H1 (cell line): ENCODE measurements around the gene COL9A2. TPM values are rescaled to one million over a fixed set of nuclear protein-coding genes. Genes with fewer than 3 reads are reported as not detected.

ENCODE experiments used
- CTBP2 ChIP-seq: IDR thresholded peaks from 2 replicates; pipeline ENCODE4 v1.7.0; 2011; ENCODE audit warnings: borderline replicate concordance, mild to moderate bottlenecking, moderate library complexity, mixed read lengths, low read length; ENCODE audit not compliant: insufficient read depth, insufficient read length
- RNF2 ChIP-seq: fragments of 200-900, 300-1000 bp; sonication (generic); IDR thresholded peaks from 2 replicates; pipeline ENCODE4 v1.7.1; 2016; ENCODE audit warnings: borderline replicate concordance, low read depth, mild to moderate bottlenecking, antibody characterized with exemption, low read length; ENCODE audit not compliant: poor library complexity, severe bottlenecking; ENCODE audit errors: missing control alignments
- polyA plus RNA-seq, 7 experiments: library from polyadenylated mRNA; depleted of rRNA in 3 of 7; stranded (reverse) in 5 of 7; unstranded in 2 of 7; fragments of >200 nt in 5 of 7; fragments of 200-250 nt in 2 of 7; gene quantifications; 1 replicate in 5 of 7; 2 replicates in 1 of 7; 4 replicates in 1 of 7; pipeline versions ENCODE4 v1.2.1 to v1.2.3, GENCODE V29; 2011 to 2013; ENCODE audit warnings: missing spikeins in 2 of 7, mixed read lengths in 2 of 7
- total RNA-seq: library from RNA; stranded (reverse); fragmentation: NEBNext Ultra II Directional; extraction: Animal tissue kit (Norgen Biotek cat#: 25700); gene quantifications from 2 replicates; pipeline ENCODE4 v1.2.1, GENCODE V29; 2021

COL9A2 gene
- total and polyA plus RNA-seq, 2 of the 8 experiments (the other 6 are each of a cell fraction or from before 2014, with no cell fraction given), result 3.2 to 3.3 TPM

DNA sequence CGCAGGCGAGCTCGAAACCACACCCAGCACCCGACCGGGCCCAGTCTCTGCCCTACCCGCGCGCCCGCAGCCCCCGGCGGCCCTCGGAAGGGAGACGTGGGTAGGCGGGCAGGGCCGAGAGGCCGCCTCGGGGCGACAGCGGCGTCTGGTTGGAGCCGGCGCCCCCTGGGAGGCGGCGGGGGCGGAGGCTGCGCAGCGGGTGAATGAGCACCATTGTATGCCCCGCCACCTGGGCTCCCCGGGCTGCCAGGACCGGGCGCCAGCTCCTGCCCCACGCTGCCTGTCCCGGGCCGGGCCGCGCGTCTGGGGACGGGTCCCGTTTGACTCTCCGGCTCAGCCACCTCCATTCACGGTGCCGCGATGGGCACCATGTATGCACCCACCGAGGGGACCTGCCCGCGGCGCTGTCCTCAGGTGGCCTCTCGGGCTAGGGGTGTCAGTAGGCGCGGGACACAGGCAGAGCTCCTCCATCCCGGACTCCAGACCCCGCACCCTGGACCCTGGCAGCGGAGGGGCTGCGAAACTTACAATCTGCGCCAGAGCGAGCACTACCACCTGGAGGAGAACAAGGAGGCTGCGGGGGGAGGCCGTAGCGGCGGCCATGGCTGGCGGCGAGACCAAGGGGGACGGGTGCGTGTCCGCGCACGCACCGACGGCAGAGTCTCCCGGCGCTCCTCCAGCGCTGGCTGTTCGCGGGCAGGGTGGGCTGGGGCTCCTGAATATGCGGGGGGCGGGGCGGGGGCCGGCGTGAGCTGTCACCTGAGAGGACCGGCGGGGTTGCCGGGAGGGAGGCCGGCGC lies at the start of gene COL9A2 (continued):
- TF ChIP-seq CTBP2 (no peak), RNF2 (no peak)
